Measurements from ENCODE around the gene LPIN1.

- TF ChIP-seq ATF3 (IDR thresholded peaks at IDR 0.05): no peak
- TF ChIP-seq HNF4G (IDR thresholded peaks at IDR 0.05): no peak
- TF ChIP-seq, protein P1, sequence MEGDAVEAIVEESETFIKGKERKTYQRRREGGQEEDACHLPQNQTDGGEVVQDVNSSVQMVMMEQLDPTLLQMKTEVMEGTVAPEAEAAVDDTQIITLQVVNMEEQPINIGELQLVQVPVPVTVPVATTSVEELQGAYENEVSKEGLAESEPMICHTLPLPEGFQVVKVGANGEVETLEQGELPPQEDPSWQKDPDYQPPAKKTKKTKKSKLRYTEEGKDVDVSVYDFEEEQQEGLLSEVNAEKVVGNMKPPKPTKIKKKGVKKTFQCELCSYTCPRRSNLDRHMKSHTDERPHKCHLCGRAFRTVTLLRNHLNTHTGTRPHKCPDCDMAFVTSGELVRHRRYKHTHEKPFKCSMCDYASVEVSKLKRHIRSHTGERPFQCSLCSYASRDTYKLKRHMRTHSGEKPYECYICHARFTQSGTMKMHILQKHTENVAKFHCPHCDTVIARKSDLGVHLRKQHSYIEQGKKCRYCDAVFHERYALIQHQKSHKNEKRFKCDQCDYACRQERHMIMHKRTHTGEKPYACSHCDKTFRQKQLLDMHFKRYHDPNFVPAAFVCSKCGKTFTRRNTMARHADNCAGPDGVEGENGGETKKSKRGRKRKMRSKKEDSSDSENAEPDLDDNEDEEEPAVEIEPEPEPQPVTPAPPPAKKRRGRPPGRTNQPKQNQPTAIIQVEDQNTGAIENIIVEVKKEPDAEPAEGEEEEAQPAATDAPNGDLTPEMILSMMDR (IDR thresholded peaks at IDR 0.05; ENCODE audit: low read depth, low read length, missing input control): no peak
- TF ChIP-seq TAF1 (conservative IDR thresholded peaks at IDR 0.05): no peak
- TF ChIP-seq YY1 (IDR thresholded peaks at IDR 0.05): no peak
- TF ChIP-seq MAX (IDR thresholded peaks at IDR 0.05): no peak
- no peak for TF ChIP-seq RAD21 (IDR thresholded peaks at IDR 0.05)
These were observed 38.3 kb upstream of the LPIN1 start for GRCh38 chr2:11708106-11708505.

Data from liver (tissue), 3 donors.